ENCODE data around the gene MRPL14. TPM values are rescaled to one million over a fixed set of nuclear protein-coding genes. Genes with fewer than 3 reads are reported as not detected.

MRPL14 gene
- total RNA-seq, 1 donor from 2014 or later: 46.9 TPM

- TF ChIP-seq CTCF (IDR thresholded peaks at IDR 0.05; ENCODE audit: unreplicated experiment): peak; percentile 23
- Mint-ChIP-seq H3K36me3 (peaks cover 29% of the 10 kb centered on the region), H3K9me3 (no peaks in the 10 kb centered on the region), H3K27me3 (ENCODE audit: low read depth) (no peaks in the 10 kb centered on the region), H3K4me1 (peaks cover 17% of the 10 kb centered on the region), H3K4me3 (no peak overlapping the region), H3K27ac (no peak overlapping the region)
- DNase-seq (ENCODE audit: low spot score in 2 of 2, unreplicated experiment in 2 of 2): no peak
Observed at GRCh38 chr6:44113414-44113813, 13.8 kb downstream of the MRPL14 start.

GRCh38 chr6:44111434-44112417, 15.5 kb downstream of the MRPL14 start:
- H3K4me3 Mint-ChIP-seq: no peak overlapping the region
- peaks cover 8% of the 10 kb centered on the region for H3K4me1 Mint-ChIP-seq
- no peak for TF ChIP-seq CTCF (IDR thresholded peaks at IDR 0.05; ENCODE audit: unreplicated experiment)
- H3K27ac Mint-ChIP-seq: no peak overlapping the region
- DNase-seq (ENCODE audit: low spot score in 2 of 2, unreplicated experiment in 2 of 2): no peak
- no peaks in the 10 kb centered on the region for H3K9me3 Mint-ChIP-seq
- H3K27me3 Mint-ChIP-seq (ENCODE audit: low read depth): no peaks in the 10 kb centered on the region
- peaks cover 30% of the 10 kb centered on the region for H3K36me3 Mint-ChIP-seq

GRCh38 chr6:44110966-44111365, 16.3 kb downstream of the MRPL14 start:
- peaks cover 34% of the 10 kb centered on the region for H3K36me3 Mint-ChIP-seq
- H3K27me3 Mint-ChIP-seq (ENCODE audit: low read depth): no peaks in the 10 kb centered on the region
- H3K27ac Mint-ChIP-seq: no peak overlapping the region
- H3K9me3 Mint-ChIP-seq: no peaks in the 10 kb centered on the region
- peaks cover 2% of the 10 kb centered on the region for H3K4me1 Mint-ChIP-seq
- DNase-seq (ENCODE audit: low spot score in 2 of 2, unreplicated experiment in 2 of 2): no peak
- no peak overlapping the region for H3K4me3 Mint-ChIP-seq
- no peak for TF ChIP-seq CTCF (IDR thresholded peaks at IDR 0.05; ENCODE audit: unreplicated experiment)

- Mint-ChIP-seq H3K27me3 (ENCODE audit: low read depth) (no peaks in the 10 kb centered on the region), H3K4me1 (peaks cover 2% of the 10 kb centered on the region), H3K36me3 (peaks cover 36% of the 10 kb centered on the region), H3K9me3 (no peaks in the 10 kb centered on the region), H3K27ac (no peak overlapping the region), H3K4me3 (no peak overlapping the region)
- TF ChIP-seq CTCF (IDR thresholded peaks at IDR 0.05; ENCODE audit: unreplicated experiment): no peak
- no peak for DNase-seq (ENCODE audit: low spot score in 2 of 2, unreplicated experiment in 2 of 2)
Observed at GRCh38 chr6:44110005-44110676, 17.1 kb downstream of the MRPL14 start.

- H3K27me3 Mint-ChIP-seq (ENCODE audit: low read depth): no peaks in the 10 kb centered on the region
- H3K4me3 Mint-ChIP-seq: no peak overlapping the region
- TF ChIP-seq CTCF (IDR thresholded peaks at IDR 0.05; ENCODE audit: unreplicated experiment): no peak
- H3K9me3 Mint-ChIP-seq: no peaks in the 10 kb centered on the region
- no peak overlapping the region for H3K27ac Mint-ChIP-seq
- H3K4me1 Mint-ChIP-seq: peaks cover 2% of the 10 kb centered on the region
- DNase-seq (ENCODE audit: low spot score in 2 of 2, unreplicated experiment in 2 of 2): no peak
- peaks cover 40% of the 10 kb centered on the region for H3K36me3 Mint-ChIP-seq
Observed at GRCh38 chr6:44109212-44109611, 18.0 kb downstream of the MRPL14 start.

All from mesothelial cell of epicardium (in vitro differentiated cells).